ENCODE measurements around the gene NAALADL1. TPM values are rescaled to one million over a fixed set of nuclear protein-coding genes. Genes with fewer than 3 reads are reported as not detected.

The NAALADL1 gene
- total and polyA plus RNA-seq, 4 donors, result 7.4 to 22.0 (median 13.2) TPM

- no peaks in the 10 kb centered on the region for H3K4me1 ChIP-seq (ENCODE audit: control insufficient read depth in 5 of 5, insufficient read depth in 5 of 5, low read length in 5 of 5)
- no peak overlapping the region for H3K27ac ChIP-seq (ENCODE audit: low read depth in 1 of 2, low read length in 1 of 2)
- H3K9ac ChIP-seq (ENCODE audit: insufficient read depth in 1 of 2, low read length in 2 of 2), result no peak overlapping the region
- ATAC-seq (ENCODE audit: insufficient read depth, low FRiP score), result no peak
- H3K4me3 ChIP-seq, result no peak overlapping the region
- H3K36me3 ChIP-seq (ENCODE audit: control insufficient read depth in 4 of 4, insufficient read depth in 4 of 4, low read length in 4 of 4), result no peaks in the 10 kb centered on the region
- H3K9me3 ChIP-seq (ENCODE audit: control insufficient read depth in 4 of 4, insufficient read depth in 3 of 4, low read length in 3 of 4), result no peaks in the 10 kb centered on the region
- 85 to 97% methylated on average over 7 of the region's 7 CpGs for WGBS, 2 donors
- TF ChIP-seq CTCF (IDR thresholded peaks at IDR 0.05; ENCODE audit: control extremely low read depth, extremely low read depth), result no peak
- H3K27me3 ChIP-seq (ENCODE audit: control insufficient read depth in 3 of 3, insufficient read depth in 3 of 3, low read length in 2 of 3), result no peaks in the 10 kb centered on the region
- no peak for DNase-seq
These were observed 827 bp downstream of the NAALADL1 start for GRCh38 chr11:65057526-65057925.

GRCh38 chr11:65056999-65057398 lies 1.4 kb downstream of the NAALADL1 start:
- H3K27ac ChIP-seq (ENCODE audit: low read depth in 1 of 2, low read length in 1 of 2), result no peak overlapping the region
- DNase-seq (no peak), ATAC-seq (ENCODE audit: insufficient read depth, low FRiP score) (no peak)
- no peaks in the 10 kb centered on the region for H3K4me1 ChIP-seq (ENCODE audit: control insufficient read depth in 5 of 5, insufficient read depth in 5 of 5, low read length in 5 of 5)
- no peak overlapping the region for H3K4me3 ChIP-seq
- H3K9me3 ChIP-seq (ENCODE audit: control insufficient read depth in 4 of 4, insufficient read depth in 3 of 4, low read length in 3 of 4), result no peaks in the 10 kb centered on the region
- no peak for TF ChIP-seq CTCF (IDR thresholded peaks at IDR 0.05; ENCODE audit: control extremely low read depth, extremely low read depth)
- H3K27me3 ChIP-seq (ENCODE audit: control insufficient read depth in 3 of 3, insufficient read depth in 3 of 3, low read length in 2 of 3), result no peaks in the 10 kb centered on the region
- no peaks in the 10 kb centered on the region for H3K36me3 ChIP-seq (ENCODE audit: control insufficient read depth in 4 of 4, insufficient read depth in 4 of 4, low read length in 4 of 4)
- H3K9ac ChIP-seq (ENCODE audit: insufficient read depth in 1 of 2, low read length in 2 of 2), result no peak overlapping the region
- WGBS, 2 donors, result 86 to 89% methylated on average over 6 of the region's 6 CpGs

- Histone ChIP-seq H3K36me3 (ENCODE audit: control insufficient read depth in 4 of 4, insufficient read depth in 4 of 4, low read length in 4 of 4) (no peaks in the 10 kb centered on the region), H3K4me3 (no peak overlapping the region), H3K4me1 (ENCODE audit: control insufficient read depth in 5 of 5, insufficient read depth in 5 of 5, low read length in 5 of 5) (no peaks in the 10 kb centered on the region), H3K27me3 (ENCODE audit: control insufficient read depth in 3 of 3, insufficient read depth in 3 of 3, low read length in 2 of 3) (no peaks in the 10 kb centered on the region), H3K9ac (ENCODE audit: insufficient read depth in 1 of 2, low read length in 2 of 2) (no peak overlapping the region), H3K27ac (ENCODE audit: low read depth in 1 of 2, low read length in 1 of 2) (no peak overlapping the region), H3K9me3 (ENCODE audit: control insufficient read depth in 4 of 4, insufficient read depth in 3 of 4, low read length in 3 of 4) (no peaks in the 10 kb centered on the region)
- TF ChIP-seq CTCF (IDR thresholded peaks at IDR 0.05; ENCODE audit: control extremely low read depth, extremely low read depth), result no peak
- WGBS, 2 donors, result 78 to 85% methylated on average over 1 of the region's 1 CpG
- no peak for DNase-seq
- ATAC-seq (ENCODE audit: insufficient read depth, low FRiP score), result no peak
These were observed 2.8 kb downstream of the NAALADL1 start for GRCh38 chr11:65055538-65055937.

GRCh38 chr11:65053827-65054508 lies 4.4 kb downstream of the NAALADL1 start:
- Histone ChIP-seq H3K4me3 (no peak overlapping the region), H3K9ac (ENCODE audit: insufficient read depth in 1 of 2, low read length in 2 of 2) (no peak overlapping the region), H3K27me3 (ENCODE audit: control insufficient read depth in 3 of 3, insufficient read depth in 3 of 3, low read length in 2 of 3) (no peaks in the 10 kb centered on the region), H3K27ac (ENCODE audit: low read depth in 1 of 2, low read length in 1 of 2) (no peak overlapping the region), H3K9me3 (ENCODE audit: control insufficient read depth in 4 of 4, insufficient read depth in 3 of 4, low read length in 3 of 4) (no peaks in the 10 kb centered on the region), H3K36me3 (ENCODE audit: control insufficient read depth in 4 of 4, insufficient read depth in 4 of 4, low read length in 4 of 4) (no peaks in the 10 kb centered on the region), H3K4me1 (ENCODE audit: control insufficient read depth in 5 of 5, insufficient read depth in 5 of 5, low read length in 5 of 5) (no peaks in the 10 kb centered on the region)
- TF ChIP-seq CTCF (IDR thresholded peaks at IDR 0.05; ENCODE audit: control extremely low read depth, extremely low read depth), result no peak
- ATAC-seq (ENCODE audit: insufficient read depth, low FRiP score) (no peak), DNase-seq (no peak)
- WGBS, 2 donors, result 19 to 35% methylated on average over 8 of the region's 8 CpGs

Data from lung (tissue), 12 donors.